DND-41 (cell line): ENCODE data around the gene PIK3IP1.

Experiments
- CTCF ChIP-seq: IDR thresholded peaks from 2 replicates; pipeline ENCODE4 v1.5.1; 2012; ENCODE audit warnings: borderline replicate concordance, low read length, moderate library complexity, mild to moderate bottlenecking; ENCODE audit not compliant: poor library complexity, severe bottlenecking; ENCODE audit errors: extremely low read depth
- EZH2 ChIP-seq: IDR thresholded peaks from 3 replicates; pipeline ENCODE4 v1.6.1; 2012; ENCODE audit warnings: borderline replicate concordance, low read depth, mild to moderate bottlenecking, moderate library complexity, low read length, inconsistent platforms; ENCODE audit not compliant: severe bottlenecking

DNA sequence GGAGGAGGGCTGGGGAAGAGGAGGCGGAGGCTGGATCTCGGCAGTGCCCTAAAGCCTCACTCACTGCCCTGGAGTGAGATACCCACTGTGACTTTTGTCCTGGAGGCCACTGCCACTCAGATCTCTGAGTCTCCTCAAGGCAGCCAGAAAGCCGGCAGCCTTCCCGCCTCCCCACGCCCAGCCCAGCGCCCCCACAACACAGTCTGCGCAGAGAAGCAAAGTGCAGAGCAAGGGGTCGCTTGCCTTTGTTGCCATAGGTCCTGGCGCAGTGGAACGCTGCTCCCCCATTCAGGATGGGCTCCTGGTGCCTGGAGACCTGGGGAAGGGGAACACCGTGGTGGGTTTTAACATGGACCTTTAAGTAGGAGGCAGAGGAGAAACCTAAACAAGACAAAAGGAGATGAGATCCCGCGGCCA is 36.3 kb upstream of the PIK3IP1 start:
- TF ChIP-seq EZH2 (no peak), CTCF (no peak)
